GM12891 (cell line): ENCODE results near the gene KIAA1614.

Source experiments
- POLR2A ChIP-seq: IDR thresholded peaks from 2 replicates; pipeline ENCODE4 v1.6.1; 2011; ENCODE audit warnings: low read depth, low read length, control low read depth
- POLR2AphosphoS5 ChIP-seq: IDR thresholded peaks from 2 replicates; pipeline ENCODE4 v1.6.1; 2011; ENCODE audit warnings: low read depth, low read length, control low read depth

DNA sequence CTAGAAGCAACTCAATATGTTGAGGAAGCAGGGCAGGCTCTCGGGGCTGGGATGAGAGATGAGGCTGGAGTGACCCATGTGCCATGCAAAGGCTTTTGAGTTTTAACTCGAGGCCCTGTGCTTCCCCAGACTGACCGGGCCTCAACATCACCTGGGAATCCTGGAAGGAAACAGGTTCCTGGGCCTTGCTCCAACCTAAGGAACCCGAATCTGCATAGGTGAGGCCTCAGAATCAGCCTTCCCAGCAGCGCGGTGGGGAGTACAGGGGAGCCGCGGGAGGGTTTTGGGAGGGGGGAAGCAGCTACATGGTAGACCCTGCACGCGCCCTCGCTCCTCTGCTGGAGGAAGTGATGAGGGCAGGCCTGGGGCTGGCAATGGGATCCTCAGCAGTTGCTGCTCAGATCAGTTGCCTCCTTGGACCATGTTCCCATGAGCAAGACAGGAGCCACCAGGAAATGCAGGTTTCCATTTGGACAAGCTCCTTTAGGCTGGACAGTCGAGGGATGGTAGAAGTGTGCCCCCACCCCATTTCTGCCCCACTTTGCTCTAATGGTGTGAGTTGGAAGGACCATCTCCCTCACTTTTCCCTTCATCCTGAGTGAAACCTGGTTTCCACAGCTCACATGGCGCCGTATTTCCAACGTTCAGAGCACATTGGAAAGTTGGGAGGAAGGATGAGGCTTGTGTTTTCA, 4.5 kb upstream of the KIAA1614 start:
- TF ChIP-seq POLR2A (no peak), POLR2AphosphoS5 (no peak)
